Measurements from ENCODE around the gene TRAPPC14. TPM values are rescaled to one million over a fixed set of nuclear protein-coding genes. Genes with fewer than 3 reads are reported as not detected.

The TRAPPC14 gene
- total and polyA plus RNA-seq, 3 donors from 2014 or later: 57.5 to 78.7 (median 71.8) TPM

DNA sequence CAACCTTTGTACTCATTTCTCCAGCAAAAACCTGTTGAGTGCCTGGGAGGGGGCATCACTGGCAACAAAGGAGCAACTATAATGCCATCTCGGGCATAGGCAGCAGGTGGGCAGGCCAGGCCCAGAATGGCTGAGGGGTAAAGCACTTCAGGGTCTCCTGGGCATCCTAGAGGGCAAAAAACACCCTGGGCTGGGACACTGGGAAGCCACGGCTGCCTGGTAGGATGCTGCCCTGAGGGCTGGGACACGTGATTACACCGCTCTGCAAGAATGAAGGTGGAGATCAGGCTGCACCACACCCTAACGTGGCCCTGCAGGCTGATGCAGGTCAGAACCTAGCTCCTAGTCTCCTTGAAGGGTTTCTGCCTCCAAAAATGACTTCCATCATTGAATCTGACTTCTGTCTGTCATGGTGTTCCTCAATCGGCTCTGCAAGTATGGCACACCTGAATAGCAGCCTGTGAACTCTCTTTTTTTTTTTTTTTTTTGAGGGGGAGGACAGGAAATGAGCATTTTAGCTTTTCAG lies 4.5 kb upstream of the TRAPPC14 start:
- DNase-seq: no peak
- H3K27me3 ChIP-seq: no peaks in the 10 kb centered on the region
- H3K27ac ChIP-seq: no peak overlapping the region
- H3K4me3 ChIP-seq: no peak overlapping the region
- no peaks in the 10 kb centered on the region for H3K36me3 ChIP-seq (ENCODE audit: low read depth, missing control alignments)
- intact Hi-C loops (cut with DNase I; ENCODE audit: low total_unique reads): no loop called here
- H3K9me3 ChIP-seq: no peaks in the 10 kb centered on the region
- TF ChIP-seq, protein P1, sequence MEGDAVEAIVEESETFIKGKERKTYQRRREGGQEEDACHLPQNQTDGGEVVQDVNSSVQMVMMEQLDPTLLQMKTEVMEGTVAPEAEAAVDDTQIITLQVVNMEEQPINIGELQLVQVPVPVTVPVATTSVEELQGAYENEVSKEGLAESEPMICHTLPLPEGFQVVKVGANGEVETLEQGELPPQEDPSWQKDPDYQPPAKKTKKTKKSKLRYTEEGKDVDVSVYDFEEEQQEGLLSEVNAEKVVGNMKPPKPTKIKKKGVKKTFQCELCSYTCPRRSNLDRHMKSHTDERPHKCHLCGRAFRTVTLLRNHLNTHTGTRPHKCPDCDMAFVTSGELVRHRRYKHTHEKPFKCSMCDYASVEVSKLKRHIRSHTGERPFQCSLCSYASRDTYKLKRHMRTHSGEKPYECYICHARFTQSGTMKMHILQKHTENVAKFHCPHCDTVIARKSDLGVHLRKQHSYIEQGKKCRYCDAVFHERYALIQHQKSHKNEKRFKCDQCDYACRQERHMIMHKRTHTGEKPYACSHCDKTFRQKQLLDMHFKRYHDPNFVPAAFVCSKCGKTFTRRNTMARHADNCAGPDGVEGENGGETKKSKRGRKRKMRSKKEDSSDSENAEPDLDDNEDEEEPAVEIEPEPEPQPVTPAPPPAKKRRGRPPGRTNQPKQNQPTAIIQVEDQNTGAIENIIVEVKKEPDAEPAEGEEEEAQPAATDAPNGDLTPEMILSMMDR (IDR thresholded peaks at IDR 0.05): no peak
- TF ChIP-seq POLR2A (IDR thresholded peaks at IDR 0.05): no peak
- peaks cover 5% of the 10 kb centered on the region for H3K4me1 ChIP-seq
- WGBS, 2 donors: 79 to 82% methylated on average over 6 of the region's 6 CpGs

DNA sequence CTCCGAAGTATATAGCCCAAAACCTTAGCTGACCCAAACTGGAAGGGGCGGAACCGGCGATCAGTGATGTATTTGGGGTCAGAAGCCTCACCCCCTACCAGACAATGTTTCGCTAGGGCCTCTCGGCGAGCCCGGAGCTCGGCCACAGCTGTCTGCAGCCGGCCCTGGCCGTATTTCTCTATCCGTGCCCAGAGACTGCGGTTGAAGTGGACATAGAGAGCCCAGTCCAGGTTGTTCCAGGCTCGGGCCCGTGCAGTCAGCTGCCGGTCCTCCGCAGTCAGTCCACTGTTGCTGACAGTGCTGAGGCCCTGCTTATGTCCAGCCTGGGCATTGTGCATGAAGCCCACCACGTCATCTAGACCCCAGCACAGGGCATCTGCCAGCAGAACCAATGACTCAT lies 1.5 kb upstream of the TRAPPC14 start:
- Histone ChIP-seq H3K9me3 (no peaks in the 10 kb centered on the region), H3K4me3 (no peak overlapping the region), H3K27ac (no peak overlapping the region), H3K4me1 (peaks cover 8% of the 10 kb centered on the region), H3K27me3 (no peaks in the 10 kb centered on the region), H3K36me3 (ENCODE audit: low read depth, missing control alignments) (no peaks in the 10 kb centered on the region)
- TF ChIP-seq, protein P1 (IDR thresholded peaks at IDR 0.05): no peak
- TF ChIP-seq POLR2A (IDR thresholded peaks at IDR 0.05): no peak
- DNase-seq: no peak
- intact Hi-C loops (cut with DNase I; ENCODE audit: low total_unique reads): no loop called here
- 80 to 82% methylated on average over 4 to 18 of the region's 18 CpGs for WGBS, 2 donors

DNA sequence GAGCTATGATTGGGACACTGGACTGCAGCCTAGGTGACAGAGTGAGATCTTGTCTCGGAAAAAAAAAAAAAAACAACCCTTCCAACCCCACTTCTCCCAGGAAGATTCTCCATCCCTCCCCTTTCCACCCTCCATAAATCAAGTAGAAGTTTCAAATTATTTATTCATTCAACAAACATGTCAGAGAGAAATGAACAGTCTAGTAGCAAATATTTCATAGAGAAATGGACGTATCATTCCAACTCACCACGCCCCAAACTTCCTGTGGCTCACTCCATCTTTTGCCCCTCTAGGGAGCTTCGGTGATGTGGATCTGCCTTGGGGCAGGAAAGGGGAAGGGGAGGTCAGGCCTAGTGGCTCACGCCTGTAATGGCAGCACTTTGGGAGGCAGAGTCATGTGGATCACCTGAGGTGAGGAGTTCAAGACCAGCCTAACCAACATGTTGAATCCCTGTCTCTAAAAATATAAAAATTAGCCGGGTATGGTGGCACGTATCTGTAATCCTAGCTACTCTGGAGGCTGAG lies 638 bp upstream of the TRAPPC14 start:
- intact Hi-C loops (cut with DNase I; ENCODE audit: low total_unique reads): no loop called here
- TF ChIP-seq, protein P1 (IDR thresholded peaks at IDR 0.05): no peak
- TF ChIP-seq POLR2A (IDR thresholded peaks at IDR 0.05): no peak
- WGBS, 2 donors: 53 to 59% methylated on average over 7 of the region's 7 CpGs
- Histone ChIP-seq H3K4me1 (peaks cover 8% of the 10 kb centered on the region), H3K27ac (peak overlapping the region; percentile 73 to 77), H3K9me3 (no peaks in the 10 kb centered on the region), H3K36me3 (ENCODE audit: low read depth, missing control alignments) (no peaks in the 10 kb centered on the region), H3K4me3 (peak overlapping the region; percentile 86 to 98), H3K27me3 (no peaks in the 10 kb centered on the region)
- DNase-seq: no peak

DNA sequence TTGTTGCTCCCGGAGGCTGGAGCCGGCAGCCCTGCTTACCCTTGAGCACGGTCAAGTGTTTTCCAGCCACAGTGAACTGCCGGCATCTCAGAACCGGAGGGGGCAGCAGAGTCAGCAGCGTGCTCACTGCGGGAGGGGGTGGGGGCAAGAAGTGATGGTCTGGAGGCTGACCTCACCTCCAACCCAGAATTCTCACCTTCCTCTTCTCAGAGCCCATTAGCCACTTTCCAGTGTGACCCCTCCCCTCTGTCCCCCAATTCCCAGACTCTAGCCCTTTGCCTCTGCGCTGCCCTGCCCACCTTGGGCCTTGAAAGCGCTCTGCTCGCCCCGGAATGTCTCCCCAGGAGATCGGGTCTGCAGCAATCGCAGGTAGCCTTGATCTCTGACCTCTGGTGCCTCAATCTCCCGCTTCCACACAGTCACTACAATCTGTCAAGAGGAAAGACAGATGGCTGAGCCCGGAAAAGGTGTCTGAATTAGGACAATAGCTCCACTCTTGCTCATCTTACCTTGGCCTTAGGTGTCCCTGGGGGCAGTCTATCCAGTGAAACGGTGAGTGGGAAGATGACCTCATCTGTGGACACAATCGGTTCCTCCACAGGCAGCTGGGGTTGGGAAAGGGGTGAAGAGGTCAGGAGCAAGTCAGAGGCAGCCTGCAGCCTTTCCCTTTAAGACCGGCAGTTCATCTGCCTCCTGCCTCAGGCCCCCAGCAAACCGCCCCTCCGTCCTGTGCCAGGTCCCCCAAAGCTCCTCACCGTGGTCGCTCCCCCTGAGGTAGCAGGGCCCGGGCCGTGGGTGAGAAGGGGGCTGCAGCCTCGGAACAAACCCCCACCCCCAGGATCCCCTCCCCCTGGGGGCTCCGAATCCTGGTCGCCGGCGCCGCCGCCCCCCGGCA lies 942 bp downstream of the TRAPPC14 start:
- peak; percentile 57 for DNase-seq
- H3K27ac ChIP-seq: peak overlapping the region; percentile 73 to 77
- H3K4me1 ChIP-seq: peaks cover 8% of the 10 kb centered on the region
- H3K9me3 ChIP-seq: no peaks in the 10 kb centered on the region
- WGBS, 2 donors: 17 to 21% methylated on average over 16 to 32 of the region's 32 CpGs
- no peak for TF ChIP-seq POLR2A (IDR thresholded peaks at IDR 0.05)
- TF ChIP-seq, protein P1 (IDR thresholded peaks at IDR 0.05): peak in 1 of 3 experiments; percentile 5
- no peaks in the 10 kb centered on the region for H3K27me3 ChIP-seq
- intact Hi-C loops (cut with DNase I; ENCODE audit: low total_unique reads): no loop called here
- H3K4me3 ChIP-seq: peak overlapping the region; percentile 86 to 98
- H3K36me3 ChIP-seq (ENCODE audit: low read depth, missing control alignments): no peaks in the 10 kb centered on the region
